ENCODE data around the gene HASPIN.

- no peak for TF ChIP-seq CTCF (IDR thresholded peaks at IDR 0.05)
- TF ChIP-seq POLR2A (IDR thresholded peaks at IDR 0.05): no peak
These were observed 6.2 kb downstream of the HASPIN start for GRCh38 chr17:3729881-3730280.

Measured in right lobe of liver (tissue), 4 donors.